HG02840 (cell line): ENCODE measurements around the gene GET3.

Experiments
- ATAC-seq: cut with Tn5 transposase; IDR thresholded peaks from one replicate; pipeline ENCODE4 v1.9.1; 2021; ENCODE audit warnings: mild to moderate bottlenecking, moderate library complexity, moderate number of reproducible peaks; ENCODE audit not compliant: unreplicated experiment, low FRiP score

GET3 gene

GRCh38 chr19:12749938-12750521 lies 12.7 kb downstream of the GET3 start:
- ATAC-seq, result no peak

DNA sequence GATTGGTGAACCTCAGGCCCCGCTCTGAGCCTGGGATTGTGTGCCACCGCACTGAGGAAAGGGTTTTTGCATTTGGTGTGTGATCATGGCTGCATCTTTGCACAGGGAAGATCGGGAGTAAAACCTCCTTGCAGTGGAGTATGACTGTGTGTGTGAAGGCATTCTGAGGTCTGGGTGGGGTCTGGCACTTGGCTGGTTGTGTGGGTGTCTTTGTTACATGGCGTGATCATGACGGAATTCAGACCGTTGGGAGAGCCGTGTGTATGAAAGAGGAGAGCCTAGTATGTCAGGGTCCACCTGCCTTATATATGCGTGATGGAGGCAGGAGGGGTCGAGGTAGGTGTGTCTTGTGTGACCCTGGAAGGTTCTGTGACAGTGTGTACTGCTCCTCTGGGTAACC lies 13.6 kb downstream of the GET3 start:
- no peak for ATAC-seq

GRCh38 chr19:12751635-12752034 lies 14.3 kb downstream of the GET3 start, which contains the start of gene BEST2:
Gene BEST2 (plus strand): TSS chr19:12751791. CDS start chr19:12752593, 802 bp downstream.
- no peak for ATAC-seq

- no peak for ATAC-seq
Measured at GRCh38 chr19:12752056-12752781, 14.9 kb downstream of the GET3 start.

GRCh38 chr19:12754465-12755196 lies 17.3 kb downstream of the GET3 start:
- ATAC-seq, result no peak

DNA sequence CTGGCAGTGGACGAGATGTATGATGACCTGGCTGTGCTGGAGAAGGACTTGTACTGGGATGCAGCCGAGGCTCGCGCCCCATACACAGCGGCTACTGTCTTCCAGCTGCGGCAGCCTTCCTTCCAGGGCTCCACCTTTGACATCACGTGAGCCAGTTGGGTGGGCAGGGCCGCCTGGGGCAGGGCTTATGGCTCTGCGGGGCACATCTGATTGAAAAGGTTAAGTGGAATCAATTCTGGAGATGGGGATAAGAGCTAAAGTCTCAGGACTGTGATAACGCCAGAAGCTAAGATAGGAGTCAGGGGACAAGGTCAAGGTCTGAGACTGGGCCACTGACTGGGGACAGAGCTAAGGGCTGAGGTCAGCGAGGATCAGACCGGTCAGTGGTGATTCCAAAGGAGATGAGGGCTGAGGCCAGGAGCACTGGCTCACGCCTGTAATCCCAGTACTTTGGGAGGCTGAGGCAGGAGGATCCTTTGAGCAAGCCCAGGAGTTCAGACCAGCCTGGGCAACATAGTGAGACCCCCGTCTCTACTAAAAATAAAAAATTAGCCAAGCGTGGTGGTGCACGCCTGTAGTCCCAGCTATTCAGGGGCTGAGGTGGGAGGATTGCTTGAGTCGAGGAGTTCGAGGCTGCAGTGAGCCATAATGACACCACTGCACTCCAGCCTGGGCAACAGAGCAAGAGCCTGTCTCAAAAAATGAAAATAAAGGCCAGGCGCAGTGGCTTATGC lies 19.0 kb downstream of the GET3 start:
- ATAC-seq, result no peak

DNA sequence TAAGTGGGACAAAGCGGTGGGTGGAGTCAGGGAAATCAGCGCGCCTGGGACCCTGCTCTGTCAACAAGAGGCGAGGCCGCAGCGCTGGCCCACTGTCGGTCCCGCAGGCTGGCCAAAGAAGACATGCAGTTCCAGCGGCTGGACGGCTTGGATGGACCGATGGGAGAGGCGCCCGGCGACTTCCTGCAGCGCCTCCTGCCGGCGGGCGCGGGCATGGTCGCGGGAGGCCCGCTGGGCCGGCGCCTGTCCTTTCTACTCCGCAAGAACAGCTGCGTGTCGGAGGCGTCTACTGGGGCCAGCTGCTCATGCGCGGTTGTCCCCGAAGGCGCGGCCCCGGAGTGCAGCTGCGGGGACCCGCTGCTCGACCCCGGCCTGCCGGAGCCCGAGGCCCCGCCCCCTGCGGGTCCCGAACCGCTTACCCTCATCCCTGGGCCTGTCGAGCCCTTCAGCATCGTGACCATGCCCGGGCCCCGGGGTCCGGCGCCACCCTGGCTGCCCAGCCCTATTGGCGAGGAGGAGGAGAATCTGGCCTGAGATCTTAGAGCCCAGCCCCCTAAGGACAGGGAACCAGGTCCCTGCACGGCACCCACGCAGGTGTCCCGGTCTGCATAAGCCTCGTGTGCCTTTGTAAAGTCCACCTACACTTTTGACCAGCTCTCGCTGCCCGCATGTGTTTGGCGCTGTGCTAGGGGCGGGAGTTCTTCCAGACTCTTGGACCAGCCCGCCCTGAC lies 20.4 kb downstream of the GET3 start:
- no peak for ATAC-seq

GRCh38 chr19:12759686-12760085 lies 22.4 kb downstream of the GET3 start:
- no peak for ATAC-seq

GRCh38 chr19:12763100-12763499 lies 25.8 kb downstream of the GET3 start:
- ATAC-seq, result no peak

- no peak for ATAC-seq
Measured at GRCh38 chr19:12764698-12765097, 27.4 kb downstream of the GET3 start.

GRCh38 chr19:12766051-12766521 lies 28.8 kb downstream of the GET3 start:
- no peak for ATAC-seq

GRCh38 chr19:12767150-12767549 lies 29.9 kb downstream of the GET3 start:
- no peak for ATAC-seq

GRCh38 chr19:12767666-12768065 lies 30.4 kb downstream of the GET3 start:
- no peak for ATAC-seq

DNA sequence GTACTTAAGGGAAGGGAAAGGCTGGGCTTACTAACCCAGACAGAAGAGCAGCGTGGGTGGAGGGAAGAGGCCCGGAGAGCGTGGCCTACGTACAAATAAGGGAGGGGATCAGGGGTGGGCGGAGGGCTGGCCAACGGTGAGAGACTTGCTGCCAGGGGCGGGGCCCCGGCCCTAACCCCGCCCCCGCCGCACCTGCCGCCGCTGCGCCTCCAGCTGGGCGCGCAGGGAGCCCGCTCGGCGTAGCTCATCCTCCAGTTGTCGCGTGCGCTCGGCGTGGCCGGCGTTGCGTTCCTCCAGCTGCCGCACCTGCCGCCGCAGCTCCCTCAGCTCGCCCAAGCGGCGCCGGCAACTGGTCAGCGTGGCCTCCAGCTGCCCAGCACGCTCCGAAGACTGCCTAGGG lies 32.4 kb downstream of the GET3 start:
- no peak for ATAC-seq

DNA sequence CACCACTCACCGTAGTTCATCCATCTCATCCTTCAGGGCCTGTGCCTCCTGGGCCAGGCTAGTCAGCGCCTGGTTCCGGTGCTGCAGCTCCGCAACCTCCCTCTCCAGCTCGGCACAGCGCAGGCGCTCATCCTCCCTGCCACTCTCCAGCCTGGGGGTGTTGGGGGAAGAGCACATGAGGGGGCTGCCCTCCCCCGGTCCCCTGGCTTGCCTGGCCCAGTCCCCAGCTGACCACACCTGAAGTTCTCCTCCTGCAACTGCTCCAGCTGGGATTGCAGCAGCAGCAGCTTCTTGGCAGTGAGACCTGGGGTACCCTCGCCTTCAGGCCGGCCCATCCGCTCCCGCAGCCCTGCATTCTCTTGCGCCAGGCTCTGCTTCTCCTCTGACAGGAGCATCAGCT lies 33.6 kb downstream of the GET3 start:
- no peak for ATAC-seq

DNA sequence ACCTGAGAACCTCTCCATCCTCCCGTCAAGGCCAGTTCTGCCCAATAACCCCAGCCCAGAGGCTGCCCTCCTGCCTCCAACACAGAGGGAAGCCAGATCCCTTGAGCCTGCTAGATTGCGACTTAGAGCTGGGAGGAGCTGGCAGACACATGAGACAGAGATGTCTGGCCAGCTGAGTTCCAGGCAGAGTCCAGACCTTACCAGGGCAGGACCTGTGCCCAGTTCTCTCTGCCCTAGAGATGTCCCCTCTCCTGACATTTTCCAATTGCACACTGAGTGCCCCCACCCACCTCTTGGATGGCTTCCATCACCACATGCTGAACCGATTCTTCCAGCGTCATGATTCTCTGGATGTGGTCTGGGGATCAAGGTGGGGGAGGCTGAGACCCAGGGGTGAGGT lies 35.0 kb downstream of the GET3 start:
- no peak for ATAC-seq

- ATAC-seq, result no peak
Measured at GRCh38 chr19:12773571-12773970, 36.3 kb downstream of the GET3 start.

- peak; percentile 1 for ATAC-seq
Measured at GRCh38 chr19:12774588-12775555, 37.6 kb downstream of the GET3 start, which contains the start of gene HOOK2. Gene HOOK2 (minus strand): TSS chr19:12775552. CDS start chr19:12775449, 103 bp downstream.
